HepG2 (cell line): ENCODE data around the gene CNP. TPM values are rescaled to one million over a fixed set of nuclear protein-coding genes. Genes with fewer than 3 reads are reported as not detected.
A peak's percentile ranks its signal among the peaks of the same experiment; 100 is the strongest.

Experiments used
- ARID2 ChIP-seq: sonication (generic); formaldehyde crosslinking; IDR thresholded peaks from 2 replicates; pipeline ENCODE4 v1.8.1; 2022; ENCODE audit warnings: mild to moderate bottlenecking, missing genetic modification reagents, borderline replicate concordance
- ASH2L ChIP-seq: fragments of 300-600, 200-600 bp; sonication (generic); IDR thresholded peaks from 2 replicates; pipeline ENCODE4 v1.7.0; 2017; ENCODE audit warnings: low read depth, mild to moderate bottlenecking, moderate library complexity, mixed read lengths, low read length; ENCODE audit not compliant: insufficient read length
- GLI4 ChIP-seq: sonication (generic); formaldehyde crosslinking; IDR thresholded peaks from 2 replicates; pipeline ENCODE4 v1.5.1; 2020; ENCODE audit warnings: missing genetic modification reagents, mild to moderate bottlenecking, moderate library complexity, borderline replicate concordance
- LCORL ChIP-seq, 2 experiments: fragments of 450-650 bp in 1 of 2; sonication (generic) in 1 of 2; formaldehyde crosslinking in 1 of 2; IDR thresholded peaks; 2 replicates each; pipeline versions ENCODE4 v1.5.0 to v1.6.1; 2017 to 2020; ENCODE audit warnings: antibody characterized with exemption in 1 of 2, missing genetic modification reagents in 1 of 2
- LRRFIP1 ChIP-seq: sonication (generic); formaldehyde crosslinking; conservative IDR thresholded peaks from 2 replicates; pipeline ENCODE4 v1.4.0; 2020; ENCODE audit warnings: missing genetic modification reagents
- PATZ1 ChIP-seq: sonication (generic); formaldehyde crosslinking; IDR thresholded peaks from 2 replicates; pipeline ENCODE4 v1.4.0; 2020; ENCODE audit warnings: missing genetic modification reagents
- ZNF263 ChIP-seq: sonication (generic); formaldehyde crosslinking; IDR thresholded peaks from 2 replicates; pipeline ENCODE4 v1.4.0; 2020; ENCODE audit warnings: missing genetic modification reagents
- ZNF512B ChIP-seq: sonication (generic); formaldehyde crosslinking; IDR thresholded peaks from 2 replicates; pipeline ENCODE4 v1.5.1; 2020; ENCODE audit warnings: missing genetic modification reagents, mild to moderate bottlenecking, borderline replicate concordance
- ZNF546 ChIP-seq: sonication (generic); formaldehyde crosslinking; conservative IDR thresholded peaks from 2 replicates; pipeline ENCODE4 v1.8.1; 2023; ENCODE audit warnings: mild to moderate bottlenecking, missing genetic modification reagents
- polyA plus RNA-seq, 8 experiments: library from polyadenylated mRNA; depleted of rRNA in 3 of 8; stranded (reverse) in 7 of 8; unstranded in 1 of 8; fragments of >200 nt; fragmentation: Illumina TruSeq in 4 of 8; extraction: Trizol in 4 of 8; gene quantifications; 2 replicates each; pipeline versions ENCODE4 v1.2.1 to v1.2.3, GENCODE V29; 2011 to 2016; ENCODE audit warnings: low read depth in 4 of 8, missing spikeins in 1 of 8, mixed read lengths in 1 of 8; ENCODE audit not compliant: insufficient read depth in 1 of 8
- total RNA-seq, 5 experiments: library from RNA; depleted of rRNA; stranded (reverse); fragments of >200 nt; fragmentation: Illumina TruSeq; extraction: Trizol; gene quantifications; 2 replicates each; pipeline ENCODE4 v1.2.3, GENCODE V29; 2016; ENCODE audit warnings: low read depth in 1 of 5
- TF ChIP-seq, protein P1 (sequence below): sonication (generic); formaldehyde crosslinking; IDR thresholded peaks from 2 replicates; pipeline ENCODE4 v1.4.0; 2020; ENCODE audit warnings: missing genetic modification reagents
- TF ChIP-seq, protein P2 (sequence below): IDR thresholded peaks from 2 replicates; pipeline ENCODE4 v1.6.1; 2016; ENCODE audit warnings: missing compliant biosample characterization, missing genetic modification reagents, borderline replicate concordance

CNP gene
- total and polyA plus RNA-seq, 2 of the 13 experiments (the other 11 are each of a cell fraction or from before 2014, with no cell fraction given), result 97.2 to 161 TPM

GRCh38 chr17:41917679-41918313 is 48.8 kb upstream of the CNP start (continued):
- TF ChIP-seq LRRFIP1 (CRISPR knock-in tag) (no peak), GLI4 (CRISPR knock-in tag) (no peak), ZNF546 (CRISPR knock-in tag) (no peak), ARID2 (no peak), LCORL (IDR thresholded peaks at IDR 0.05) (no peak), LCORL (CRISPR knock-in tag; IDR thresholded peaks at IDR 0.05) (no peak), PATZ1 (CRISPR knock-in tag) (0 out of 2 replicates have a peak, but pooled peaks have one; percentile 33), ZNF512B (CRISPR knock-in tag) (no peak), ZNF263 (CRISPR knock-in tag) (0 out of 2 replicates have a peak, but pooled peaks have one; percentile 12), ASH2L (no peak)
- TF ChIP-seq, protein P1, sequence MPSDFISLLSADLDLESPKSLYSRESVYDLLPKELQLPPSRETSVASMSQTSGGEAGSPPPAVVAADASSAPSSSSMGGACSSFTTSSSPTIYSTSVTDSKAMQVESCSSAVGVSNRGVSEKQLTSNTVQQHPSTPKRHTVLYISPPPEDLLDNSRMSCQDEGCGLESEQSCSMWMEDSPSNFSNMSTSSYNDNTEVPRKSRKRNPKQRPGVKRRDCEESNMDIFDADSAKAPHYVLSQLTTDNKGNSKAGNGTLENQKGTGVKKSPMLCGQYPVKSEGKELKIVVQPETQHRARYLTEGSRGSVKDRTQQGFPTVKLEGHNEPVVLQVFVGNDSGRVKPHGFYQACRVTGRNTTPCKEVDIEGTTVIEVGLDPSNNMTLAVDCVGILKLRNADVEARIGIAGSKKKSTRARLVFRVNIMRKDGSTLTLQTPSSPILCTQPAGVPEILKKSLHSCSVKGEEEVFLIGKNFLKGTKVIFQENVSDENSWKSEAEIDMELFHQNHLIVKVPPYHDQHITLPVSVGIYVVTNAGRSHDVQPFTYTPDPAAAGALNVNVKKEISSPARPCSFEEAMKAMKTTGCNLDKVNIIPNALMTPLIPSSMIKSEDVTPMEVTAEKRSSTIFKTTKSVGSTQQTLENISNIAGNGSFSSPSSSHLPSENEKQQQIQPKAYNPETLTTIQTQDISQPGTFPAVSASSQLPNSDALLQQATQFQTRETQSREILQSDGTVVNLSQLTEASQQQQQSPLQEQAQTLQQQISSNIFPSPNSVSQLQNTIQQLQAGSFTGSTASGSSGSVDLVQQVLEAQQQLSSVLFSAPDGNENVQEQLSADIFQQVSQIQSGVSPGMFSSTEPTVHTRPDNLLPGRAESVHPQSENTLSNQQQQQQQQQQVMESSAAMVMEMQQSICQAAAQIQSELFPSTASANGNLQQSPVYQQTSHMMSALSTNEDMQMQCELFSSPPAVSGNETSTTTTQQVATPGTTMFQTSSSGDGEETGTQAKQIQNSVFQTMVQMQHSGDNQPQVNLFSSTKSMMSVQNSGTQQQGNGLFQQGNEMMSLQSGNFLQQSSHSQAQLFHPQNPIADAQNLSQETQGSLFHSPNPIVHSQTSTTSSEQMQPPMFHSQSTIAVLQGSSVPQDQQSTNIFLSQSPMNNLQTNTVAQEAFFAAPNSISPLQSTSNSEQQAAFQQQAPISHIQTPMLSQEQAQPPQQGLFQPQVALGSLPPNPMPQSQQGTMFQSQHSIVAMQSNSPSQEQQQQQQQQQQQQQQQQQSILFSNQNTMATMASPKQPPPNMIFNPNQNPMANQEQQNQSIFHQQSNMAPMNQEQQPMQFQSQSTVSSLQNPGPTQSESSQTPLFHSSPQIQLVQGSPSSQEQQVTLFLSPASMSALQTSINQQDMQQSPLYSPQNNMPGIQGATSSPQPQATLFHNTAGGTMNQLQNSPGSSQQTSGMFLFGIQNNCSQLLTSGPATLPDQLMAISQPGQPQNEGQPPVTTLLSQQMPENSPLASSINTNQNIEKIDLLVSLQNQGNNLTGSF (CRISPR knock-in tag), result peak; percentile 21; the same call in 1 of the 2 replicates
- TF ChIP-seq, protein P2, sequence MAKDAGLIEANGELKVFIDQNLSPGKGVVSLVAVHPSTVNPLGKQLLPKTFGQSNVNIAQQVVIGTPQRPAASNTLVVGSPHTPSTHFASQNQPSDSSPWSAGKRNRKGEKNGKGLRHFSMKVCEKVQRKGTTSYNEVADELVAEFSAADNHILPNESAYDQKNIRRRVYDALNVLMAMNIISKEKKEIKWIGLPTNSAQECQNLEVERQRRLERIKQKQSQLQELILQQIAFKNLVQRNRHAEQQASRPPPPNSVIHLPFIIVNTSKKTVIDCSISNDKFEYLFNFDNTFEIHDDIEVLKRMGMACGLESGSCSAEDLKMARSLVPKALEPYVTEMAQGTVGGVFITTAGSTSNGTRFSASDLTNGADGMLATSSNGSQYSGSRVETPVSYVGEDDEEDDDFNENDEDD (CRISPR knock-in tag), result no peak
